Measurements from ENCODE around the gene BSCL2.
A peak's percentile ranks its signal among the peaks of the same experiment; 100 is the strongest.
"Not testable (repeated sequence)": the region's sequence is repeated elsewhere in the genome, so short reads cannot be mapped to it uniquely, and the experiment has no call there.

The BSCL2 gene

DNA sequence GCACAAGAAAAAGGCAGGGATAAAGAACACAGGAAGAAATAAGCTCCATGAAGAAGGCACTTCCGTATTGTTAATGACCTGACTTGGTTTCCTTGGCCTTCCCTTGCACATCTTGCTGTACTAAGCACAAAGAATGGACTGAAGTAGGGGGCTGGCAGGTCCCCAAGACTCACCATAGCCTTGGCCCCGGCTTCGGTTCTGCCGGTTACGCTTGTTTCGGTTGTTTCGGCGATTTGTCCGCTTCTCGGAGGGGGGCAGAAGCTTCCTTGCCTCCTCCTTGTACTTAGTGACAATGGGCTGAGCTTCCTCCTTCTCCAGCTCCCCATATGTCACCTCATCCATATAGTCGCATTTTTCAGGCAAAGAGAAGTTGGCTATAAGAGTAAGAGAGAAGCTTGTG lies 9.6 kb upstream of the BSCL2 start:
- DNase-seq (ENCODE audit: low read depth) = no peak

- no peak for DNase-seq (ENCODE audit: low read depth)
Measured at GRCh38 chr11:62716206-62716605, 9.0 kb upstream of the BSCL2 start.

DNA sequence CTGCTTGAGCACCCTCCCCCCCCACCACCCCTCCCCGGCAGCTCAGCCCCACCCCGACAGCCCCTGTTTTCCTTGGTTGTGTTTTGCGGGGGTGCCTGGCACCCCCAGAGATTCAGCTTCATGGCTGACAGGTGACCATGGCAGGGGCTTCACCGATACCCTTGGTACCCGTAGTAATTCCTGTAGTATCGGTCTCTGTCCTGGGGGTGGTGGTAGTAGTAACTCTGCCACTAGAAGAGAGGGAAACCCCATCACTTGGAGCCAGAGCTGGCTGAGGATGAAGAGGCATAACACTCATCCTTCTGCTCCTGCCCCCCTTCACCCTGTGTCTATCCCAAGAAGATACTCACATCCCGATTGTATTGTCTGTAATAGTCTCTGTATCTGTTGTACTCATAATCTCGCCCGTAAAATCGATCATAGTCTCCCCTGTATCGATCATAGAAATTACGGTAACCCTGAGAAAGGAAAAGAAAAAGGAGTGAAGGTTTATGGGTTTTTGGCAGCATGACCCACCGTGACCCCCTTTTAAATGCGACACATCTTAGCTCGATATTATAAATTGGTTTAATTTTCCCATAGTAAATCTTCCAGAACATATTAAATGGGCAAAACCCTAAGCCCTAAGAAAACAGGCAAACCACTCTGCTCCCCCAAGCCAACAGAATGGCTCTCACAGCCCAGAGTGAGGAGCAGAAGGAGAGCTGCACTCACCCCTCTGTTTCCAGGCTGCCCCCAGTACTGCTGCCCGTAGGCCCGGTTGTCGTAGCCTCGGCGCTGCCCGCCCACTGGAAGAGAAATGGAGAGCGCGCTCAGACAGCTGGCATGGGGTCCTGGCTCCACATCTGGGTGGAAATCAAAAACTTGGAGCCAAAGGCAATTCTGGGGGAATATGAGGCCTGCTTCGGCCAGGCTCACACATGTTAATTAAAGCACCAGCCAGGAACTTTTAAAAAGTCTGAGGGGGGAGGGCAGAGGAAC lies 8.2 kb upstream of the BSCL2 start:
- no peak for DNase-seq (ENCODE audit: low read depth)

DNA sequence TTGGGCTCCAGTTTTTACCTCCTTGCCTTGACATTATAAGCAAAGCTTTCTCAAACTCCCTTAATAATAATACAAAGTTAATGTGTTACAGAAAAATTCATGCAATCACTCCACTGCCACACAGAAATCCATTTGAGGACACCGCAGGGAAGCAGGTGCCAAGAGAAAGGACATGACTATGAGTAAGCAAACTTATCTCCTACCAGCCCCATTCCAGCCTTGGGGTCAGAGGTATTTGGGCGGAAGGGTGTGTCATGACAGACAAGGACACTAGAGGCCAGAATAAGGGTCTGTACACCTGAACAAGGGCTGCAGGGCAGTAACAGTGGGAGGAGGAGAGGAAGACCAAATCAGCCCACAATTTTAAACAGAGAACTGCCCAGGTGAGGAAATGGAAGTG lies 6.1 kb upstream of the BSCL2 start:
- no peak for DNase-seq (ENCODE audit: low read depth)

- no peak for DNase-seq (ENCODE audit: low read depth)
Measured at GRCh38 chr11:62712861-62713260, 5.6 kb upstream of the BSCL2 start.

DNA sequence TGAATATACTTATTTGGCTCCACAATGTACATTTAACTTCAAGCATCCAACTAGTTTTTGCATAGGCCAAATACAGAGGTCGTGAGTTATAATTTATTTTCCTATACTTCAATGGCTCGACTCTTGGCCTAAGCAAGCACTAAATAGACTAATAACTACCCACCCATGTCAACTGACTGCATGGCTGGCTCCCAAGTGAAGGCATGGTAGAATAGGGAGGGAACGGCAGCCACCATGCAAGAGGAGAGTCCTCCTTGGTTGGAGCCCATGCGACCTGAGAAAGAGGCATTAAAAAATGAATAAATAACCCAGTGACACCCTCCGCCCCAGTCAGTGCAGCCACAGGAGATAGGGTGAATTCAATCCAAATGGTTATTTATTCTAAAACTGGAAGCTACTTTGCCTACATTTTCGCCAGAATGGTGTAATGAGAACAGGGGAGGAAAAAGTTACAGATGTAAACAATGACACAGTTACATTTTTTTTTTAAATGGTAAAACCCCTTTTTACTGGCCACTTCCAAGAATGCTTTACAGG lies 5.1 kb upstream of the BSCL2 start:
- DNase-seq (ENCODE audit: low read depth) = no peak

GRCh38 chr11:62710001-62710345 lies 2.7 kb upstream of the BSCL2 start:
- peak; percentile 52 for DNase-seq (ENCODE audit: low read depth)

- DNase-seq (ENCODE audit: low read depth) = peak; percentile 99
Measured at GRCh38 chr11:62709247-62710000, 2.2 kb upstream of the BSCL2 start.

DNA sequence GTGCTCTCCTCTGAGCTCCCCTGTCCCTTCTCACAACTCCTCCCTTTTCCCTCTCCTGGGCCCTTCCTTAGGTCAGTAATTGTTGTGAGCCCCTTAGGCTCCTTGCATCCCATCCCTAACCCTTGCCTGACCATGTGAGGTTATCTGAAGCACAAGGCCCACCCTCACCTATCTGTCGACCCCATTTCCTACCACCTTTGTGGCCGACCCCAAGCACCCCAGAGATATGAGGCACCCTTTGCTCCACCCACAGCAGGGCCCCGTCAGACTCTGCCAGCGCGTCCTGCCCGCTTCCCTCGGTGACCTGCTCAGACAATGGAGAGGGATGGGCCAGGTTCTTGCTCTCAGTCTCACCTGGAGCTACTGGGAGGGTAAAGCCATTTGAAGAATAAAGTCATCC lies 1.6 kb upstream of the BSCL2 start:
- no peak for DNase-seq (ENCODE audit: low read depth)

DNA sequence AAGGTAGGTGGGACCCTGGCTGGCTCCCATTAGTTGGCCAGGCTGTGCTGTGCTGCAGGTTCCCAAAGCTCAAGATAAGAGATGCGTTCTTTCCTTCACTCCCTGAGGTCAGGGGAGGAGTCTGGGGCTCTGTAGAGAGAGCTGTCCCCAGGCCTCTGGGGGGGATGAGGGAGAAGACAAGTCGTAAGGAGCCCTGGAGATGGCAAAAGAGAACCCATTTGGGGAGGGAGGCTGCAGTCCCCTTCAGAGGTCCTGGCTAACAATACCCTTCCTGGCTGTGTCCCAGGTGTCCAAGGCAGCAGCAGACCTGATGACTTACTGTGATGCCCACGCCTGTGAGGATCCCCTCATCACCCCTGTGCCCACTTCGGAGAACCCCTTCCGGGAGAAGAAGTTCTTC lies 1.2 kb upstream of the BSCL2 start:
- no peak for DNase-seq (ENCODE audit: low read depth)

GRCh38 chr11:62706850-62707247 lies 375 bp downstream of the BSCL2 start:
- DNase-seq (ENCODE audit: low read depth) = no peak

GRCh38 chr11:62705880-62706849 lies 1.1 kb downstream of the BSCL2 start:
- DNase-seq (ENCODE audit: low read depth) = peak; percentile 91

DNA sequence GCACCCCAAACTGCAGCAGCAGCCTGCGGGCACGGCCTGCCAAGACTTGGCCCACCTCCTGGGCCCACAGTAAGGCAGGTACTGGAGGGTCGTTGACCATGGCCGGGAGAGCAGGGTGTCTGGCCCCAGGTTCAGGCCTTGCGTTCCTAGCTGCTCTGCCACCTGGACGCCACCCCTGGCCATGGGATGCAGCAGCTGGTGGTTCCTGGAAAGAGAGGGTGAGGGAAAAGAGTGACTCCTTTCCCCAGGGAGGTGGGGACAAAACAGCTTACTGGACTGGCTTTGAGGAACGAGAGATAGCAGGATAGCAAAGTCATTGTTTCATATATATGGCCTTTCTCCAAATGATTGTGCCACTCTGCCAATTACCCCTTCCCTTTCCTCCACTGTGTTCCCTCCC lies 1.8 kb downstream of the BSCL2 start:
- DNase-seq (ENCODE audit: low read depth) = no peak

GRCh38 chr11:62703921-62704320 lies 3.3 kb downstream of the BSCL2 start:
- not testable (repeated sequence) for DNase-seq (ENCODE audit: low read depth)

DNA sequence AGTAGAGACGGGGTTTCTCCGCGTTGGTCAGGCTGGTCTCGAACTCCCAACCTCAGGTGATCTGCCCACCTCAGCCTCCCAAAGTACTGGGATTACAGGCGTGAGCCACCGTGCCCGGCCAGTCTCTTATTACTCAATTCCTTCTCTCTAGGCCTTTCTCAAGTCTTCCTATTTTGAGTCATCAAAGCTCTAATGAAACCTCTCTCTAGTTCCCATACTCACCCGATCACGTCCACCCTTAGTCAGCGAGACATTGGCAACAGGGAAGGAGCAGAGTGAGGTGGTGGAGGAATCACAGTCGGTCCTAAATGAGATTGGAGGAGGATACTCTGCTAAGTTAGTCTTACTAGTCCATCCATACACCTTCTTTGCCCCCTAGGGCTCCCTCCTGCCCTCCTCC lies 5.0 kb downstream of the BSCL2 start:
- DNase-seq (ENCODE audit: low read depth) = no peak

GRCh38 chr11:62694455-62695167 lies 12.6 kb downstream of the BSCL2 start:
- DNase-seq (ENCODE audit: low read depth) = peak; percentile 79

DNA sequence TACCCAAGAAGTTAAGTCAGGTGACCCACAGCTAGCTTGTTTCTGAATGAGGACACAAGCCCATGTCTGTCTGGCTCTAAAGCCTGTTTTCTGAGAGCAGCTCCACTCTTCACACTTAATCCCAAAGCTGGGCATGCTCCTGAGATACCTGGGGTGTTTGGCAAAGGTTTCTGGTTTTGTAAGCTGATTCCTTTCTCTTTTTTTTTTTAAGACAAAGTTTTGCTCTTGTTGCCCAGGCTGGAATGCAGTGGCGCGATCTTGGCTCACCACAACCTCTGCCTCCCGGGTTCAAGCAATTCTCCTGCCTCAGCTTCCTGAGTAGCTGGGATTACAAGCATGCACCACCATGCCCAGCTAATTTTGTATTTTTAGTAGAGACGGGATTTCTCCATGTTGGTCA lies 13.6 kb downstream of the BSCL2 start:
- not testable (repeated sequence) for DNase-seq (ENCODE audit: low read depth)

GRCh38 chr11:62689421-62690183 lies 17.6 kb downstream of the BSCL2 start, which contains the start of gene LRRN4CL:
Gene LRRN4CL (minus strand): TSS chr11:62689530. CDS start chr11:62688508, 1,022 bp downstream.
- peak; percentile 80 for DNase-seq (ENCODE audit: low read depth)

- DNase-seq (ENCODE audit: low read depth) = no peak
Measured at GRCh38 chr11:62688491-62688890, 18.7 kb downstream of the BSCL2 start.
